CD4-positive, alpha-beta T cell treated with Interleukin-4 for 1 hour (primary cell): ENCODE data around the gene CCDC61.

Experiments used
- DNase-seq, 2 donors: peaks; one replicate each; pipeline ENCODE4 v3.0.0-alpha.2; 2020 to 2022

Gene CCDC61

GRCh38 chr19:46043519-46043918 lies 48.3 kb downstream of the CCDC61 start:
- DNase-seq = no peak

GRCh38 chr19:46049597-46049996 lies 54.3 kb downstream of the CCDC61 start:
- DNase-seq = no peak

DNA sequence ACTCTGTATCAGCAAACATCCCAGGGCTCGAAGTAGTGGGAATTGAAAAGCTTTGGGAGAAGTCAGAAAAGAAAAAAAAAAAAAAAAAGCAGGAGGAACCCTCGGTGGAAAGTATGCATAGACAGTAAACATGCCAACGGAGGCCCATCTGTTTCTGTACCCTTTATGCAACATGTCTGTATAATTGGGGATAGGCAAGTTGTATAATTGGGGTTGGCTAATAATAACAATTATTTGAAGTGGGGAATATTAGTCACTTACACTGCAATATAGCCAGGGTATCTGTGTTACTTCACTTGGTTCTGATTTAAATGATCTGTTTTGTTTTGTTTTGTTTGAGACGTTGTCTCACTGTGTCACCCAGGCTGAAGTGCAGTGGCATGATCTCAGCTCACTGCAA lies 57.6 kb downstream of the CCDC61 start:
- DNase-seq = no peak

- DNase-seq = no peak
Observed at GRCh38 chr19:46056536-46056935, 61.3 kb downstream of the CCDC61 start.

- DNase-seq = no peak
Observed at GRCh38 chr19:46058778-46059177, 63.5 kb downstream of the CCDC61 start.

DNA sequence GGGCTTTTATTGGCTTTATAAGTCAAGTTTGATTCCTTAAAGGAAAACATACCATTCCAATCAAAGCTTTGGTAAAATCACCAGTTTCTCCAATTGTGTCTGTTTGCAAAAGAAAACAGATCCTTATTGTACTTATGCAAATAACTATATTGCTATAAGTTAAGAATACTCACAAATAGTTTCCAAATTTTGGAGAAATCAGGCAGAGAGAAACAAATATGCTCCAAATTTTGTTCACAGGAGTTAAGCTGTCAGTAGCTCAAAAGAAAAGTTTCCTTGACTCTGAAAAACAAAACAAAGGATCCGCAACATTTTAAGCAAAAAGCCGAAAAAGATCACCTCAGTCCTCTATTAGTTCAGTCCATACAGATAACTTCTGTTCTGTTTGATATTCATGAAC lies 64.7 kb downstream of the CCDC61 start:
- no peak for DNase-seq

- no peak for DNase-seq
Observed at GRCh38 chr19:46063201-46063600, 67.9 kb downstream of the CCDC61 start.

DNA sequence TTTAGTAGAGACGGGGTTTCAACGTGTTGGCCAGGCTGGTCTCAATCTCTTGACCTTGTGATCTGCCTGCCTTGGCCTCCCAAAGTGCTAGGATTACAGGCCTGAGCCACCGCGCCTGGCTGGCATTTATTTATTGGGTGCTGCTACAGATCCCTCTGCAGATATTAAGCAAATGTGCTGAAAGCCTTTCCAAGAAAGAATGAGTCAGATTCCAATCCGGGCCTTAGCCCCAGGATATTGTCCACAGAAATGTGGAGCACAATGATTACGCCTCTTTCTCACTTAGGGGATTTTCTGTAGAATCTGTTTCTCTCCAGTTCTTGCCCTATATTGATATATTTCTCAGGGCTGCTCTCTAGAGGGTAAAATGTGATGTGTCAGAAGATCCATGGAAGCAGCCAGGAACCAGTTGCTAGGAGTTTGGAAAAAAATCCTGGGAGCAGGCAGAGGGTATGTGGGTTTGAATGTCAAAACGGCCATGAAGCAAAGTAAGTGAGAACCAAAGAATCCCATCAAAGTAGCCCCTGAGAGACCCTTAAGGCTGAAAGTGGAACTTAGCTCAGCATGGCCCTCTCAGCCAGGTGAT lies 70.3 kb downstream of the CCDC61 start:
- no peak for DNase-seq

- DNase-seq = no peak
Observed at GRCh38 chr19:46066471-46066870, 71.2 kb downstream of the CCDC61 start.

- DNase-seq = no peak
Observed at GRCh38 chr19:46067691-46068090, 72.4 kb downstream of the CCDC61 start.
